22Rv1 (cell line): Measurements from ENCODE around the gene EBF3.

ENCODE experiments used
- CTCF ChIP-seq: fragments of 450-650 bp; IDR thresholded peaks from 2 replicates; pipeline ENCODE4 v1.5.1; 2017; ENCODE audit warnings: mild to moderate bottlenecking
- ZFX ChIP-seq: fragments of 450-650 bp; IDR thresholded peaks from 2 replicates; pipeline ENCODE4 v1.6.1; 2017; ENCODE audit warnings: antibody characterized with exemption, borderline replicate concordance

DNA sequence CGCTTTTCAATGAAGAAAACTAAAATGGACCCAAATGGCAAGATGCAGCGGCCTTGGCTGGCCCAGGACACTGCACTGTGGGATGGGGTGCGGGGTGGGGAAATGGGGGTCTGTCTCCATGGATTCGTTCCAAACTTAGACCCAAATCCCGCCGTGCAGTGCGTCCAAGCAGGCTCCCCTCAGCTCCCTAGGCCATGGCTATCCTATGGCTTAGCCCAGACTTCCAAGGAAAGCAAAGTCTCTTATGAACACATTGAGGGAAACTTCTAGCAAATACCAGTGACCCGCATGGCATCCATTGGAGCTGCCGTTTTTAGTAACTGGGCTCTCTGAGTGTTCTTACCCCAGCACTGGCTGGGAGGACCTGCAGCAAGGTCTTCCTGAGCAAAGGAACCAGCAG, 122.5 kb downstream of the EBF3 start:
- TF ChIP-seq CTCF (no peak), ZFX (no peak)
